ENCODE measurements around the gene BORCS5.

DNA sequence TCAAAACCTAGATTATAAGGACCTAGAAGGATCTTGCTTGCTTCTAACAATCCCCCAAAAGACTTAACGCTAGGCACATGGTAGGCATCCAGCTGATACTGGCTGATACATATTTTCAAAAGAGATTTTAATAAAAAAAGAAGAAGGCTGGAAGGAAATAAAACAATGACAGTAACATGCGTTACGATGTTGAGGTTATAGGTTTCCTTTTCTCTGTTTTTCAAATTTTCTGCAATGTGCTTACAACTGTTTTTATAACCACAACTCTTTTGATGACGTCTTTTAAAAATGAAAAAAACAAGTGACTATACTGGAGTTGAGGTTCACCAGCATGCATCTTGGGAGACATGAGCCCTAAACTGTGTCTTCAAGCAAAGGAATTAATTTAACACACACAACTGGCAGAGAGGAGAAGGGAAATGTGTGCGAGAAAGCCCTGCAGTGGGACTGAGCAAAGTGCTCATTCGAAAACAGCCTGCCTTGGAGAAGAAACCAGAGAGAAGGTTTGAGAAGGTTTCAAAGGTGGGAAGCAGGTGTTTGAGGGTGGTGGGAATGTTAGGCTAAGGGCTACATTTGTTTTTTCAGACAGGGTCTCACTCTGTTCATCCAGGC is 125.4 kb downstream of the BORCS5 start:
- TF ChIP-seq, protein P1, sequence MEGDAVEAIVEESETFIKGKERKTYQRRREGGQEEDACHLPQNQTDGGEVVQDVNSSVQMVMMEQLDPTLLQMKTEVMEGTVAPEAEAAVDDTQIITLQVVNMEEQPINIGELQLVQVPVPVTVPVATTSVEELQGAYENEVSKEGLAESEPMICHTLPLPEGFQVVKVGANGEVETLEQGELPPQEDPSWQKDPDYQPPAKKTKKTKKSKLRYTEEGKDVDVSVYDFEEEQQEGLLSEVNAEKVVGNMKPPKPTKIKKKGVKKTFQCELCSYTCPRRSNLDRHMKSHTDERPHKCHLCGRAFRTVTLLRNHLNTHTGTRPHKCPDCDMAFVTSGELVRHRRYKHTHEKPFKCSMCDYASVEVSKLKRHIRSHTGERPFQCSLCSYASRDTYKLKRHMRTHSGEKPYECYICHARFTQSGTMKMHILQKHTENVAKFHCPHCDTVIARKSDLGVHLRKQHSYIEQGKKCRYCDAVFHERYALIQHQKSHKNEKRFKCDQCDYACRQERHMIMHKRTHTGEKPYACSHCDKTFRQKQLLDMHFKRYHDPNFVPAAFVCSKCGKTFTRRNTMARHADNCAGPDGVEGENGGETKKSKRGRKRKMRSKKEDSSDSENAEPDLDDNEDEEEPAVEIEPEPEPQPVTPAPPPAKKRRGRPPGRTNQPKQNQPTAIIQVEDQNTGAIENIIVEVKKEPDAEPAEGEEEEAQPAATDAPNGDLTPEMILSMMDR (conservative IDR thresholded peaks at IDR 0.05; ENCODE audit: low read length): no peak
- TF ChIP-seq EZH2phosphoT487 (IDR thresholded peaks at IDR 0.05; ENCODE audit: borderline replicate concordance): no peak

Measured in Loucy (cell line).